ENCODE measurements around the gene CNN1. TPM values are rescaled to one million over a fixed set of nuclear protein-coding genes. Genes with fewer than 3 reads are reported as not detected.

CNN1 gene
- total and polyA plus RNA-seq, 9 of the 15 experiments (the other 6 are each of a cell fraction or from before 2014, with no cell fraction given) = 0.23 to 10.6 (median 5.2) TPM

DNA sequence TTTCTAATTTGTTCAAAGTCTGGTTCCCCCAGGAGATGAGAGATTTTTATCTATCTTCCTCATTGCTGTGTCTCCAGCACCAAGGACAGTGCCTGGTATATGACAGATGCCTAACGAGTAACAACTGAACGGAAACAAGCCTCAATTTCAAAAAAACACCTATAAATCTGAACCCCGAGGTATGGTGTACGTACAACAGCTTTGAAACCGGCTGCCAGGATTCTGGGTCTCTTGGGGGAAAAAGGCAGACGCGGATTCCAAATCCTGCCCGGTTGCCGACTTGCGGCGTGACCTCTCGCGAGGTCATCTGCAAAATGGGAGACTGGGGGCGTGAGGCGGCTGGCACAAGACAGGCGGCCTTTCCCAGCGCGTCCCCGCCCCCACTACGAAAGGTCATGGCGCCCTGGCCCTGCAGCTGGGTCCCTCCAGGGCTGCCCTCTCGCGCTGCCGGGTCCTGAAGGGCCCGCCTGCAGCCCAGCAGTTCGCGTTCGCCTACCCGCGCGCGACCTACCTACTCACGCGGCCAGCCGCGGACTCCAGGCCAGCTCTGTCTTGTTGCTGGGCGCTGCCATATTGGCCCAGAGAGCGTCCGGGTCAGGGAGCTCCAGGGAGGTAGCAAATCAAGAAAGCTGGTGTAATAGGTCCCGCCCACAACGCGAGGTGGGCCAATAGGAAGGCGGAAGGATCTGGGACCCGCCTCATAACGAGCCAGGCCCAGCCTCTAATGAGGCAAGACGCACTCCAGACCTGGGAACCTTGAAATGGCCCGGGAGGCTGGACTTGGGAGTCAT lies 9.9 kb upstream of the CNN1 start, which contains the start of gene ECSIT (continued):
- TF ChIP-seq POLR2A (conservative IDR thresholded peaks at IDR 0.05) (peak; percentile 87), EP300 (IDR thresholded peaks at IDR 0.05; ENCODE audit: low read length) (0 out of 2 replicates have a peak, but pooled peaks have one; percentile 7), TGIF2 (CRISPR knock-in tag; IDR thresholded peaks at IDR 0.05) (peak; percentile 98), KDM1A (IDR thresholded peaks at IDR 0.05) (peak; percentile 34 to 56), FOXP1 (CRISPR knock-in tag; IDR thresholded peaks at IDR 0.05) (peak; percentile 71; the same call in 1 of the 2 replicates), RBM25 (IDR thresholded peaks at IDR 0.05; ENCODE audit: low read depth, low read length, severe bottlenecking) (peak; percentile 3), MAZ (CRISPR knock-in tag; conservative IDR thresholded peaks at IDR 0.05 in 1 of 2, IDR thresholded peaks at IDR 0.05 in 1 of 2) (peak; percentile 59 to 67; a peak in 3 of 4 replicates), RBBP5 (IDR thresholded peaks at IDR 0.05; ENCODE audit: borderline replicate concordance, insufficient read depth, low read length, poor library complexity, severe bottlenecking) (peak; percentile 98), DNMT1 (IDR thresholded peaks at IDR 0.05) (no peak), LEF1 (IDR thresholded peaks at IDR 0.05) (no peak), DPF2 (IDR thresholded peaks at IDR 0.05) (peak; percentile 36; the same call in 1 of the 2 replicates), SIN3A (IDR thresholded peaks at IDR 0.05; ENCODE audit: borderline replicate concordance in 2 of 2, control insufficient read depth in 1 of 2, low read depth in 2 of 2, low read length in 2 of 2) (peak; percentile 99), NCOR1 (IDR thresholded peaks at IDR 0.05) (0 out of 2 replicates have a peak, but pooled peaks have one; percentile 4), DMBX1 (CRISPR knock-in tag; IDR thresholded peaks at IDR 0.05; ENCODE audit: borderline replicate concordance) (peak; percentile 51; the same call in 1 of the 2 replicates), POLR2G (IDR thresholded peaks at IDR 0.05; ENCODE audit: low read depth, low read length) (peak; percentile 97), GABPB2 (CRISPR knock-in tag; conservative IDR thresholded peaks at IDR 0.05) (no peak; the same call in 1 of the 2 replicates), KAT8 (IDR thresholded peaks at IDR 0.05; ENCODE audit: low read depth) (peak; percentile 41; the same call in 1 of the 2 replicates), ZNF785 (CRISPR knock-in tag; IDR thresholded peaks at IDR 0.05) (no peak)
- TF ChIP-seq, protein P1, sequence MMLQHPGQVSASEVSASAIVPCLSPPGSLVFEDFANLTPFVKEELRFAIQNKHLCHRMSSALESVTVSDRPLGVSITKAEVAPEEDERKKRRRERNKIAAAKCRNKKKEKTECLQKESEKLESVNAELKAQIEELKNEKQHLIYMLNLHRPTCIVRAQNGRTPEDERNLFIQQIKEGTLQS (IDR thresholded peaks at IDR 0.05) = no peak
- TF ChIP-seq, protein P1 (CRISPR knock-in tag; conservative IDR thresholded peaks at IDR 0.05) = peak; percentile 67; the same call in 1 of the 2 replicates
- TF ChIP-seq, protein P2, sequence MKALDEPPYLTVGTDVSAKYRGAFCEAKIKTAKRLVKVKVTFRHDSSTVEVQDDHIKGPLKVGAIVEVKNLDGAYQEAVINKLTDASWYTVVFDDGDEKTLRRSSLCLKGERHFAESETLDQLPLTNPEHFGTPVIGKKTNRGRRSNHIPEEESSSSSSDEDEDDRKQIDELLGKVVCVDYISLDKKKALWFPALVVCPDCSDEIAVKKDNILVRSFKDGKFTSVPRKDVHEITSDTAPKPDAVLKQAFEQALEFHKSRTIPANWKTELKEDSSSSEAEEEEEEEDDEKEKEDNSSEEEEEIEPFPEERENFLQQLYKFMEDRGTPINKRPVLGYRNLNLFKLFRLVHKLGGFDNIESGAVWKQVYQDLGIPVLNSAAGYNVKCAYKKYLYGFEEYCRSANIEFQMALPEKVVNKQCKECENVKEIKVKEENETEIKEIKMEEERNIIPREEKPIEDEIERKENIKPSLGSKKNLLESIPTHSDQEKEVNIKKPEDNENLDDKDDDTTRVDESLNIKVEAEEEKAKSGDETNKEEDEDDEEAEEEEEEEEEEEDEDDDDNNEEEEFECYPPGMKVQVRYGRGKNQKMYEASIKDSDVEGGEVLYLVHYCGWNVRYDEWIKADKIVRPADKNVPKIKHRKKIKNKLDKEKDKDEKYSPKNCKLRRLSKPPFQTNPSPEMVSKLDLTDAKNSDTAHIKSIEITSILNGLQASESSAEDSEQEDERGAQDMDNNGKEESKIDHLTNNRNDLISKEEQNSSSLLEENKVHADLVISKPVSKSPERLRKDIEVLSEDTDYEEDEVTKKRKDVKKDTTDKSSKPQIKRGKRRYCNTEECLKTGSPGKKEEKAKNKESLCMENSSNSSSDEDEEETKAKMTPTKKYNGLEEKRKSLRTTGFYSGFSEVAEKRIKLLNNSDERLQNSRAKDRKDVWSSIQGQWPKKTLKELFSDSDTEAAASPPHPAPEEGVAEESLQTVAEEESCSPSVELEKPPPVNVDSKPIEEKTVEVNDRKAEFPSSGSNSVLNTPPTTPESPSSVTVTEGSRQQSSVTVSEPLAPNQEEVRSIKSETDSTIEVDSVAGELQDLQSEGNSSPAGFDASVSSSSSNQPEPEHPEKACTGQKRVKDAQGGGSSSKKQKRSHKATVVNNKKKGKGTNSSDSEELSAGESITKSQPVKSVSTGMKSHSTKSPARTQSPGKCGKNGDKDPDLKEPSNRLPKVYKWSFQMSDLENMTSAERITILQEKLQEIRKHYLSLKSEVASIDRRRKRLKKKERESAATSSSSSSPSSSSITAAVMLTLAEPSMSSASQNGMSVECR (CRISPR knock-in tag; IDR thresholded peaks at IDR 0.05) = peak; percentile 99
- TF ChIP-seq, protein P3, sequence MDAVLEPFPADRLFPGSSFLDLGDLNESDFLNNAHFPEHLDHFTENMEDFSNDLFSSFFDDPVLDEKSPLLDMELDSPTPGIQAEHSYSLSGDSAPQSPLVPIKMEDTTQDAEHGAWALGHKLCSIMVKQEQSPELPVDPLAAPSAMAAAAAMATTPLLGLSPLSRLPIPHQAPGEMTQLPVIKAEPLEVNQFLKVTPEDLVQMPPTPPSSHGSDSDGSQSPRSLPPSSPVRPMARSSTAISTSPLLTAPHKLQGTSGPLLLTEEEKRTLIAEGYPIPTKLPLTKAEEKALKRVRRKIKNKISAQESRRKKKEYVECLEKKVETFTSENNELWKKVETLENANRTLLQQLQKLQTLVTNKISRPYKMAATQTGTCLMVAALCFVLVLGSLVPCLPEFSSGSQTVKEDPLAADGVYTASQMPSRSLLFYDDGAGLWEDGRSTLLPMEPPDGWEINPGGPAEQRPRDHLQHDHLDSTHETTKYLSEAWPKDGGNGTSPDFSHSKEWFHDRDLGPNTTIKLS (IDR thresholded peaks at IDR 0.05; ENCODE audit: borderline replicate concordance, low read depth) = peak; percentile 63
